HG03108 (cell line): ENCODE measurements around the gene MCM3AP.

Experiments
- ATAC-seq: cut with Tn5 transposase; IDR thresholded peaks from one replicate; pipeline ENCODE4 v1.9.1; 2021; ENCODE audit warnings: moderate library complexity; ENCODE audit not compliant: unreplicated experiment

The MCM3AP gene

DNA sequence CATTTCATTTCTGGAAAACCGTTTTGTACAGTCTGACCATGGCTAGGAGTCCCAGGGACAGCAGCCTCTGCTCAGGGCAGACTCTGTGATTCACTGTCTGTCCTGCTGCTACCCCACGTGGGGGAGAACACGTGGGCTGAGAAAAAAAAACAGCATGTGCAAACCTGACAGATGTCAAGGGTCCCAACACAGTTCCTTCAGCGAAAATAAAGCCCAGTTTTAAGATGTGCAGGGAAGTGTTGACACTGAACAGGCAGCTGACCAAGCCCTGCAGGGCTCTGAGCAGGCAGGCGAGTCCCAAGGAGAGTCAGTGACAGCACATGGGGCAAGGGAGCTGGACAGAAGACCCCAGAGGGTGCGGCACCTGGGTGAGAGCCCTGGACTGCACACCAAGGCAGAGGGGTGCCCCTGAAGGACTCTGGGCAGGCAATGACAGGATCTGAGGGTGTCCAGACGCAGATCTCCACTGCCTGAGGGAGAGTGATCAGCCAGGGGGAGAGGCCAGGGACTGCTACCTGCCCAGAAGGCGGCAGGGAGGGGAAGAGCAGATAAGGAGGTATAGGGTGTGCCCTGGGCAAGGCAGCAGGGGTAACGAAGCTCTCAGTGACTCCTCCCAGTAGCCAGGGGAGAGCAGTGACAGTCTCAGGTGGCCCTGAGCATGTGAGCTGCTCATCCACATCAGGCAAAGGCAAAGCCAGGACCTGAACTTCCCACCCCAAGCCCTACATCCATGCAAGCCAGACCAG, 96.0 kb downstream of the MCM3AP start:
- no peak for ATAC-seq

DNA sequence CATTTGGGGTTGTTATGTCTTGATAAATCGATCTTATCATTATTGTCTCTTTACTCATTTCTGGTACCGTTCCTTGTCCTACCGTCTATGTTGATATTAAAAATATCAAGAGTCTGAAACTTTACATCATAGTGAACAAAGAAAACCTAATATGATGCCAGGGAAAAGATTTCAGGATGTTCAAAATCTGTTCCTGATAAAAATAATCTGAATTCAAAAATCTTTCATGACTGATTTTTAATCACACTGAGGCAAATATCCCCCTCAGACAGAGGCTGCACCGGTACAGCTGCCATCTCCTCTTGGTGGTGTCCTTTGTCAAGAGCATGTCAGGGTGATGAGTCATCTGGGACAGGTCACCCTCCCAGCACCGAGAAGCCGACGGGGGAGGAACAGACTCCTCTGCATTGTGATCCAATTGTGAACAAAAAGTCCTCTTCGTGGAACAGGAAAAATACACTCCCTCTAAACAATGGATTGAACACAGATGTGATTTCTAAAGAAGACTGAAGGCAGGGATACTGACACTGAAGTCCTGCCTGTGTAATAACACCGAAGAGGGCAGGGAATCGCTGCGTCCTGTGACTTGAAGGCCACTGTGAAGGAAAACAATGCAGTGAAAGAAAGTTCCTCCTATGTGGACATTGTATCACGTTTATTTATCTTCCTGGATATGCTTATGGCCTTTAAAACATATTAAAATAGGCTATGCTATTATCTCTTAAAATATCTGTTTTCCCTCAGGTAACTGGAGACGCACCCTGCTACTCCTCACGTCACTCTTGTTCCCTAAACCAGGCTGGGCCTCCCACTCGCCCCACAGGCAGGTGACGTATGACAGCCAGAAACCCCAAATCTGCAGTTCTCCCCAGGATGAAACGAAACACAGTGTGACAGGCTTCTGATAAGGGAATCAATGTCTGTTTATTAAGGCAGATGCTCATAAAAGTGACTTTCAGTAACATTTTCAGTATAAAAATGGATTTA, 96.9 kb downstream of the MCM3AP start:
- ATAC-seq = no peak

DNA sequence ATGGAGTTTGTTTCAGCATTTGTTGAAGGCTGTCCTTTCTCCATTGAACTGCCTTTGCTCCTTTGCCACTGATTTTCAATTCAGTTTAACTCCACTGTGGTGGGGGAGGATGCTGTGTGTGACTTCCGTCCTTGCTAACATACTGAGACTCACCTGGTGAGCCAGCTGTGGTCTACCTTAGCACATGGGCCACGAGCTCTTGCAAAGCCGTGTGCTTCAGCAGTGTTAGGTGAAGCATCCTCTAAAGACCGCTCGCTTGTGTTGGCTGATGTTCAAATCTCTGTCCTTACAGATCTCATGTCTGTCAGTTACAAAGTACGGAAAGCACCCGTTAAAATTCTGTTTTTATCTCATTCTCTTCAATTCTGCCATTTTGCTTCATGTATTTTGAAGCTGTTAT, 97.6 kb downstream of the MCM3AP start:
- ATAC-seq = no peak

DNA sequence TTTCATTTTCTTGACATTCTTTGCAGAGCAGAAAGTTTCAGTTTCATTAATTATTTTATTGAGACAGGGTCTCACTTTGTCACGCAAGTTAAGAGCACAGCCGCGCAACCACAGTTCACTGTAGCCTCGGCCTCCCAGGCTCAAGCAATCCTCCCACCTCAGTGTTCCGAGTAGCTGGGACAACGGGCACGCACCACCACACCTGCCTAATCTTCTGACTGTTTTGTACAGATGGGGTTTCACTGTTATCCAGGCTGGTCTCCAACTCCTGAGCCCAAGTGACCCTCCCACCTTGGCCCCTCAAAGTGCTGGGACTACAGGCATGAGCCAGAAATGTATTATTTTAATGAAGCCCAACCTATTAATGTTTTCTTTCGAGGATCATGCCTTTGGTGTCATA, 98.2 kb downstream of the MCM3AP start:
- no peak for ATAC-seq

DNA sequence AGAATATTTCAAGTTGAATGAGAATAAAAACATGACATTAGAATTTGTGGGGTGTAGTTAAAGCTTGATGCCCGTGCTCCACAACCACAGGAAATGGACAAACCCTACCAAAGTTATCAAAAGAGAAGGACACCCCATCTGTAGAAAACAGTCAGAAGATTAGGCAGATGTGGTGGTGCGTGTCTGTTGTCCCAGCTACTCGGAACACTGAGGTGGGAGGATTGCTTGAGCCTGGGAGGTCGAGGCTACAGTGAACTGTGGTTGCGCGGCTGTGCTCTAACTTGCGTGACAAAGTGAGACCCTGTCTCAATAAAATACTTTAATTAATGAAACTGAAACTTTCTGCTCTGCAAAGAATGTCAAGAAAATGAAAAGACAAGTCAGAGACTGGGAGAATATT, 99.7 kb downstream of the MCM3AP start:
- no peak for ATAC-seq
